Hippocampal formation (tissue), 2 donors: ENCODE measurements around the gene ULK2.
"Not testable (repeated sequence)": the region's sequence is repeated elsewhere in the genome, so short reads cannot be mapped to it uniquely, and the experiment has no call there.

Experiments
- DNase-seq, 2 donors: peaks; one replicate each; lab custom pipeline; 2025; lab: John Stamatoyannopoulos, UW

ULK2 gene

DNA sequence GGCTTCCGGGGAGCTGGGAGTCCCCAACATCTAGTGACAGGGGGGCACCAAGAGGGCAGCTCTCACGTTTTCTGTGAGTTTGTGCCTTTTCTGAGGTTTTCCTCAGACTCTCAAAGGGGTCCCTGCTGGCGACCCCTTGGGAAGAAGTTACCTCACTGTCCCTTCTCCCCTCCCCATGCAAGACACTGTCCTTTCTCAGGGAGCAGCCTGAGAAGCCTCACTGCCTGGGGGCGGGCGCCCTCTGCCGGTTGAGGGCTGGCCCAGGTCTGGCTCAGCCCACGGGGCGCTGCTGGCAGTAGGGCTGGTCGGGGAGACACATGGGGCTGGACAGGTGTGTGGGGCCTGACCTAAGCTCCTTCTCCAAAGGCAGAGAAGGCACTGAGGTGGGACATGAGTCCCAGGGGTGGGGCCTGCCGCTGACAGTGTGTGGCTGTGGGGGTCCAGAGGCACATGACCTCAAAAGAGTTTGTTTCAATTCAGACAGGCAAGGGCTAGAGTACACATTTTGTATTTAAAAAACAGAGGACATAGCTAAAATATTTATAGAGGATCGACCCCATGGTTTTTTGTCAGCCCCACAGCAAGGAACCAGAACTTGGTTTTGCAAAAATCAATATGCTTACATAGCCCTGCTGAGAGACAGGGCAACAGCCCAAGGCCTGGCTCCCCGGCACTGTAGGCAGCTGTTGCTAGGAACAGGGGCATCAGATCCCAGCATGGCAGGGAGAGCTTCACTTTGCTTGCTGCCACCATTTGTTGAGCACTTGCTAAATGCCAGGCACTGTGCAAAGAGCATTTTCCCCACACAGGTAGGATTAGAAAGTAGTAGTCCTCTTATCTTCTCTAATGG is 101.1 kb downstream of the ULK2 start:
- peak; percentile 55 to 64 for DNase-seq

DNA sequence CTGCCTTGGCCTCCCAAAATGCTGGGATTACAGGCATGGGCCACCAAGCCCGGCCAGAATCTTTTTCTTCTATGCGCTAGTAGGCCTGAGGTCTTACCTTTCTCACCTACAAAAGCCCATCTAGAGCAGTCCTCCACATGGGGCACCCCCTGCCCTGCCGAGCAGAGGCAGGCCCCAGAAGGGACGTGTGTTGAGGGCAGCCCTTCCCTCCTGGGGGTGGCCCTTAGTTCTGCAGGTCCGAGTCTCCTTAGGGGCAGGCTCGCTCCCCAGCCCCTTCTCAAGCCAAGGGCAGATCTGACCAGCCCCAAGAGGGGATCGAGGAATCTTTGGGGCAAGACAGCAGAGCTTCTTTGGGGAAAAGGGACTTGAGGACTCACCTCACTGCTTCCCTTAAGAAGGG is 101.7 kb downstream of the ULK2 start:
- no peak for DNase-seq

DNA sequence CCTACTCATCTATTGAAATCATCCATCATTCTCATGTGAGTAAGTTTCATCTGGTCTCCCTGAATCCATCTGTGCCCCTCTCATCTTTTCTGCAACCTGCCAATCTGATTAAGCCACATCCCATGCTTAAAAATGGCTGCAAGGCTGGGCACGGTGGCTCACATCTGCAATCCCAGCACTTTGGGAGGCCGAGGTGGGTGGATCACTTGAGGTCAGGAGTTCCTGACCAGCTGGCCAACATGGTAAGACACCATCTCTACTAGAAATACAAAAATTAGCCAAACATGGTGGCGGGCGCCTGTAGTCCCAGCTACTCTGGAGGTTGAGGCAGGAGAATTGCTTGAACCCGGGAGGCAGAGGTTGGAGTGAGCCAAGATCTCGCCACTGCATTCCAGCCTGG is 103.7 kb downstream of the ULK2 start:
- DNase-seq = not testable (repeated sequence)

DNA sequence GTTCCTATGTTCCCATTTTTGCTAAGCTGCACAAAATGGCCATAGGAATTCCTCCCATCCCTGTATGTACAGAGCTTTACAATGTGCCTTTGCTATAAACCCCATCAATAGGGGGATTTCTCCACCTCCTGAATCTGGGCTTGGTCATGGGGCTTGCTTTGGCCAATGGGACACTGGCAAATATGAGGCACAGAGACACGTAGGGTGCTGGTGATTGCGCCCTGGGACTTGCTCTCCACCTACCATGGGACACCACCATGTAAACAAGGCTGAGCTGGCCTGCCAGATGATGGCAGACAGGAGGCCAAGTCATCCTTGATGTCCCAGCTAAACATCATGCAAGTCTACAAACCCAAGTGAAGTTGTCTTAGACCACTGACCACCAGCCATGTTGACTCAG is 104.3 kb downstream of the ULK2 start:
- DNase-seq = no peak

DNA sequence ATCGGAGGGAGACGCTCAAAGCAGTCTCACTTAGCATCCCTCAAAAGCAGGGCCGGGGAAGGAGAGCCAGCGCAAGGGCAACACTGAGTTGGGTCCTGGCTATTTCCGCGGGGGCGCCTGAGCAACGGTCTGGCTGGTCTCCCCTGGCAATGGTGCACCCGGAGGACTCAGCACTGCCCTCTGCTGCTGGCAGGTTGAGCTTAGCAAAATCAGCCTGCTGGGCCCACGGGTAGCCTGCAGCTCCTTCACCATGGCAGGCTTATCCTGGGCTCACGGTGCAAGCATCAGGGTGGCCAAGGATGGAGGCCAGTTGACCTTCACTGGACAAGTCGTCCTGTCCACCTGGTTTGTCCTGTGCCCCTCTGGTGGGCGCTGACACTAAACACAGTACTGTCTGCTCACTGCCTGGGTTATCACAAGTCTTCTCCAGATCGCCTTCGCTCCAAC is 105.2 kb downstream of the ULK2 start:
- peak in 1 of 2 donors; percentile 57 for DNase-seq

DNA sequence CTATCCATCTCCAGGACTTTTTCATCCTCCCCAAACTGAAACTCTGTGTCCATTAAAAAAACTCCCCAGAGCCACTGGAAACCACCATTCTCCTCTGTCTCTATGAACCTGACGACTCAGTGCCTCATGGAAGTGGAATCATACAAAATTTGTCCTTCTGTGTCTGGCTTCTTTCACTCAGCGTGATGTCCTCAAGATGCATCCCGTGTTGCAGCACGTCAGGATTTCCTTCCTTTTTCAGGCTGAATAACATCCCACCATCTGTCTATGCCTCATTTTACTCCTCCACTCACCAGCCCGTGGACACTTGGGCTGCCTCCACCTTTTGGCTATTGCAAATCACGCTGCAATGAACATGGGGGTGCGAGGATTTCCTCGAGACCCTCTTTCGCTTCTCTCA is 107.0 kb downstream of the ULK2 start:
- DNase-seq = no peak

DNA sequence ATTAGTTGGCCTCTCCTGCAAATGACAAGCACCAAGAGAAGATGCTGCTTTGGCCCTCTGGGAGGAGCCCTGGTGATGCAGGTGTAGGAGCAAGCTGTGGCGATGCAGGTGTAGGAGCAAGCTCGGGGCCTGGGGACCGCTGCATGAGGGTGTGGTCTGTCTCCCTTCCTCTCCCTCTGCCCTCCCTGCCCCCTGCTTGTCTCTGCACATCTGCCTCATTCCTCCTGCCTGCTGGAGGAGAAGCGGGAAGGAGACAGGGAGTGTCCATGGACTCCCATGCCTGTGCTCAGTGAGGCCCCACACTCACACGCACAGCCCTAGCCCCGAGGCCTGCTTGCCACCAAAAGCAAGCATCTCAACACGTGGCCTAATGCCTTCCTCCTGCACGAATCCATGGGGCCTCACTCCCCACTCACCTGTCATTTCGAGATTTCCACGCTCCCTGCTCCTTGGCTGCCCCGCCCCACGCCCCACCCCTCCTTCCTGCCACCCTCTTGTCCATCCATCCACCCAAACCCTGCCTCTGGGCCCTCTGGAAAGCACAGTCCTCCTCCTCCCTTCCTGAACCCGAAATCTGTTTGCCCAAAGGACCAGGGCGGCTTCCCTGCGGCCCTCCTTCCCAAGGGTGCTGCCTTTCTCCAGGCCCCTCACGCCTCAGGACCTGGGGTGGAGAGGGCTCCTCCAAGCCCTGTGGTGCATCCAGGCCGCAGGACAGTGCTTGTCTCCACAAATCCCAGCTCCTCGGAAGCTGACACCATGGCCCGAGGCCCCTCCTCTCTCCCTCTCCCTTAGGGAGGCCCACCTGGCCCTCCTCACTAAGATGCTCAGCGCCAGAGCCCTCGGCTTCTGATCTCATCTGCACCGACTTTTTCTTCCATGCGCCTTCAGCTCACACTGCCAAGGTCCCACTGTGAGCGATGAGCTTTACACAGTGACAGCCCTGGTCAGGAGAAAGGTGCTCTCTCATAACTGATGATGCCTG is 107.9 kb downstream of the ULK2 start:
- no peak for DNase-seq

DNA sequence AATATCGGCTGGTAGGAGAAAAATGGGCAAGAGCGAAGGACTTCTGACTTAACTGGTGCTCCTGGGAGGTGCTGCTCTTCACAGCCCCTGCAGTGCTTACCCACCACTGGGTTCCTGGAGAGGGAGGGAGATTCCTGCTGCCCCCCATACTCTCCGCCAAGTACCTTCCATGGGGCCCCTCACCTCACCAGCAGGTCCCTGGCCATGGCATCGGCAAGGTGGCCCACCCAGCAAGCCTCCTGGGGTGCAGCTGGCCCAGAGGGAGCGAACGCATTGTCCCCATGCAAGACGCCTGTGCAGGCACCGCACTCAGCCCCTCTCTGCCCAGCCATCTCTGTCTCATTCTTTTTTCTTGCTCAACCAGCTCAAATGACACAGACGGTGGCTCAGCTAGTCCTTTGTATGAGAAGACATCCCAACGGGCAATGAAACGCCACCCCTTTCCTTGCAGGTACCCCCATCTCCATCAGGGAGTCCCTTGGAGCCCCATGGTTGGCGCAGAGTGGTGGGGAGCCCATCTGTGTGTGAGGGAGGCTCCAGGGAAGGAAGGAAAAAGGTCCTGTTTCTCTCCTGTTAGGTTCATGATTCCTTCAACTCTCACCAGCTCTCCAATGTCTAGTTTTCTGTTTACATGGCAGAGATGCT is 110.1 kb downstream of the ULK2 start:
- no peak for DNase-seq

DNA sequence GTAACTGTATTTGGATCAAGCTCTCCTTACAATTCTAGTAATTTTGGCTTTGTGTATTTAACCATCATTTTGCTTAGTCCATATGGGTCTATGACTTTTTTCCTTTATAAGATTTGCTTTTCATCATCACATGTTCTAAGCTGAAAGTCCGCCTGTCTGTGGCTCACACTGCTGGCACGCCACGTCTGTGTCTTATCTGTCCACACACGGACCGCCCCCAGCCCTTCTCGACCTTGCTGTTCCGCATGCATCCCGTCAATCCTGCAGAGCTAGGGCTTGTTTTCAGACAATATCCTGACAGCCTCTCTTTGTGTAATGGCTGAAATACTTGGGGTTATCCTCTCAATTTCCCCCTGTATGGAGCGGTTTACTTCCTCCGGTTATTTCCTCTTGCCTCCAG is 111.2 kb downstream of the ULK2 start:
- DNase-seq = no peak

DNA sequence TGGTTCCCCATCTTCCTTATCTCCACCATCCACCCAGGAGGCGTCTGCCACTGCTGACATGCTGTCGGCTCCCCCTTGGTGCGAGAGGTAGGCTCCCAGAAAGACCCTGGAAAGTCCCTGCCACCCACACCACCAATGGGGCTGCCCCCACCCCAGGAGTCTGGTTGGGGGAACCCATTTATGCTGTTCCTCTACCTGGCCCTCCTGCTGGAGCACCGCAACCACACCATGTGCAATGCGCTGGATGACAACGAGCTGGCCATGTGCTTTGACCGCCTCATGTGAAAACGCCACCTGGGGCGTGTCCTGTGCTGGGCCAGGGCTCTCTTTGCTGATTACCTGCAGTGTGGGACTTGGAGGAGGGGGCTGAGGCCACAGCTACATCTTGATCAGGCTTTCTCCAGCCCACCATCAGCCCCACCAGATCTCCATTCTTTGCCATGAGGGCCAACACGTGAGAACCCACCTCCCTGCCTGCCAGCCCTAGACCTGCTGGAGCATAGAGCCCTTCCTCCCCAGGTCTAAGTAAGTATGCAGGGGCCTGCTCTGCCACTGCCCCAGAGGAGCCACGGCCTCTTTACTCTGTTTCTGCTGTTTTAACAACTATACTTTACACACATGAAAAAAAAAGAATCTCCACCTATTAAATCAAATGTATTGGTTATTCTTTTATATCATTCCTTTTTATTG is 111.8 kb downstream of the ULK2 start:
- no peak for DNase-seq

DNA sequence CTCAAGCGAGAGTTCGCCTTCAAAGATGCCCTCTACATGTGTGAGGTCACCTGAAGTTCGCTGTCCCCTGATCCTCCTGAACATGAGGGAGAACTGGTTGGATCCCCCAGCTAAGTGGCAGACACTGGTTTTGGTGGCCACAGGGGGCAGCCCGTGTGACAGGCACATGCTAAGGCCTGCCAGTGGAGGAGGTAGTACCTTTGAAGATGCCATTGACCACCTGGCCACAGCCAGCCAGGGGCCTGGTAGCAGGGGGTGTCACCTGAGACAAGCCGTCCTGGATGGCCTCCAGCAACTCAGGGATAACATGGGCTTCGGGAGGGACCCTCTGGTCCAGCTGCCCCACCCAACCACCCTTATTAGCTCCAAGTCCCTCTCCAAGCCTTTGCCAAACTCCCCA is 112.3 kb downstream of the ULK2 start:
- no peak for DNase-seq

DNA sequence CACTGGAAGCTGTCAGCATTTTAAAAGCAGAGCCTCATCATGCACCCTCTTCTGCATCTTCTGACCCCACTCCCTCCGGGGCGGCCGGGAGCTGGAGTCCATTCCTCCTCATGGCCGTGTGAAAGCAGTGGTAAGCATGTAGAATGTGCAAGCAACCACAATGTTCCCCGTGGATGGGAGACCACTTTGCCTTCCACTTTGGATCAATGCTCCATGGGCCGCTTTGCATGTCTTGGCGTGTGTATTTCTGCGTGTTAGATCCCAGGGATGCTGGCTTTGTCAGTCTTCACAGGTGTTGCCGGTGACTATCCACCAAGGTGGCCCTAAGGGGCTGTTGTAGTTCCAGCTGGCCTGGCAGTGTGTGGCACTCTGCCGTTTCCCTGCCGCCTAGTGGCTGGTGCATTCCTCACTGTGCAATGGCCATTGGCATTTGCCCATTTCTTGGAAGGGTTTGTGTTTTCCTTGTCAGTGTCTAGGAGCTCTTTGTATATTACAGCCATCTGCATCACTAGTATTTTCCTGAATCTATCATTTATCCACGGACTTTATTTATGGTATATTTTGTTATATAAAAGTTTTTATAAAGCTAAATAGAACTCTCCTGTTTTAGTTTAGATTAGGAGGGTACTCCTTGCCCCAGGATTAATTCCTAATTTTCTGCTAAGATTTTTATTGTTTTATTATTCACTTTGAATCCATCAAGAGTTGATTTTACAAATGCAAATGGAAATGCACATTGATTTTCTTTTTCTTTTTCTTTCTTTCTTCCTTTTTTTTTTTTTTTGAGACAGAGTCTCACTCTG is 113.9 kb downstream of the ULK2 start:
- DNase-seq = peak; percentile 35 to 68

DNA sequence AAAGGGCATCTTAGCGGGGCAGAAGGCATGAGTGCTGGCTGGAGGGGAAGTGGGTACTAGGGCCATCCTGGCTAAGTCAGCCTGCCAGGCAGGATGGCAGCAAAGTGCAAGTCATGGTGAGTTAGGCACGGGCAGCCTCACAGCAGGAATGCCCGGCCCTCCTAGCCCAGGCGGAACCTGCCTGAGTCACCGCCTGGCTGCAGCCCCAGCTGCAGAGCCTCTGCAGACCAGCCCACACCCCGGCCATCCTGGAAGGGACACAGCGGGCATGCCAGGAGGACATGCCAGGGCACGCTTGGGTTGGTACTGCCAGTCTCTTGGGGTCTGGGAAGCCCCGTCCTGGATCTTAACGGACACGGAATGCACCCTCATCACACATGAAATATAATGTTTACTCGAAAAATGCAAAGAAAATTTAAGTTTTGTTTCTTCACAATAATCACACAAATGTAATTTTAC is 114.7 kb downstream of the ULK2 start:
- DNase-seq = peak; percentile 61 to 79

DNA sequence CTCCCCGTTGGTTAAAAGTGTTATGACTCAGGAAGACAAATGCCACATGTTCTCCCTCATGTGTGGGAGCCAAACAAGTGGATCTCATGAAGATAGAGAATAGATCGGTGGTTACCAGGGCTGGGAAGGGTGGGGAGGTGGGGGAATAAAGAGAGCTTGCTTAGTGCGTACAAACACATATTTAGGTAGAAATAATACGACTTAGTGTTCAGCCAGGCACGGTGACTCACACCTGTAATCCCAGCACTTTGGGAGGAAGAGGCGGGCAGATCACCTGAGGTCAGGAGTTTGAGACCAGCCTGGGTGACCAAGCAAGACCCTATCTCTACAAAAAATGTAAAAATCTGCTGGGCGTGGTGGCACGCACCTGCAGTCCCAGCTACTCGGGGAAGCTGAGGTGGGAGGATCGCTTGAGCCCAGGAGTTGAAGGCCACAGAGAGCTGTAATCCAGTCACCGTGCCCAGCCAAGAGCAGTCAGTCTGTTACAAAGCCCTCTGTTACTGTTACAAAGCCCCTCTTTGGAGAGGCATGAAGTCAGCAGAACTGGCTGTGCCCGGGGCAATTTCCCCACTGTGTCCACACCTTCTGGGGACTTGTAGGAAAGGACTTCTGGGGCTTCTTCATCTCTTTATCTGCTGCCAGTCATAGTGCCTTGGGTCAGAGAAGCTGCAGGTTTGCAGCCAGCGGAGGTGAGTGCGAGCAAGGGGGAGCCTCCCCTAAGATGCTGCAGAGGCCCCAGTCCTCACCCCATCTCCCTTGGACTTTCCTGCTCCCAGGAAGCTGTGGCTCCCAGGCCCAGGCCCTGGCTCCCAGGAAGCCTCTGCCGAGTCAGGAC is 115.3 kb downstream of the ULK2 start:
- peak in 1 of 2 donors; percentile 48 for DNase-seq

DNA sequence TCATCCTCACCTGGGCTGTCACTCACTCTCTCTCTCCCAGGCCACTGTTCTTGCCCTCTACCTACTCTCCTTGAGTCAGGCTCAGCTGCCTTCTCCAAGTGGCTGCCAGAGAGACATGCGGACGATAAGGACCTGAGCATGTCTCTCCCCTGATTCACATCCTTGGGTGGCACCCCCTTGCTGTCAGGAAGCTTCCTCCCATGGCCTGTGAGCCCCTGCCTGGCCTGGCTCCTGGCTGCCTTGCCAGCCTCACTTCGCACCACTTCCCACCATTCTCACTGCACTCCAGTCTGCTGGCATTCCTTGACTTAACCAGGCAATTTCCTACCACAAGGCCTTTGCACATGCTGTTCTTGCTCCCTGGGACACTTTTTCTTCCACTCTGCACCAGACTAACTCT is 116.9 kb downstream of the ULK2 start:
- DNase-seq = no peak

DNA sequence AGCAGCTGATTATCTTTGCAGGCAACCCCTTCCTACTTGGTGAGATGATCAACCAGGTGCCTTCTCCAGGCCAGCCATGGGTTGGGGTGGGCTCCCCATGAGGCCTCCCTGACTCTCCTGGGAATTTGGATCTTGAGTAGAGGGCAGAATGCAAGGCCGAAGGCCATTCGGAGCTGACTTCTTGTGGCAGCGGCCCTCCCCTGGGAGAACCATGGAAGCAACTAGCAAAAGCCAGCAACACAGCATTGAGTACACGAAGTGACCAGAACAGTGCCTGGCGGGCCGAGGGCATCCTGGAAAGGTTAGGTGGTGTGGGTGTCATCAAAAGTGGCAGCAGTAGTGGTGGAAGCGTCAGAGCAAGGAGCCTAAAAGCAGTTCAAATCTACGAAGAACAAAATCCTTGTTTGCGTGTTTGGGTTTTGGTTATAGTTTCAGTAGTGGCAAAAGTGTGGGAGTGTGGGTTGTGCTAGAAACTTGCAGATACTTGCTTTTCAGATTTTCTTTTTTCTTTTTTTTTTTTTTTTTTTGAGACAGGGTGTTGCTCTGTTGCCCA is 117.6 kb downstream of the ULK2 start:
- no peak for DNase-seq

DNA sequence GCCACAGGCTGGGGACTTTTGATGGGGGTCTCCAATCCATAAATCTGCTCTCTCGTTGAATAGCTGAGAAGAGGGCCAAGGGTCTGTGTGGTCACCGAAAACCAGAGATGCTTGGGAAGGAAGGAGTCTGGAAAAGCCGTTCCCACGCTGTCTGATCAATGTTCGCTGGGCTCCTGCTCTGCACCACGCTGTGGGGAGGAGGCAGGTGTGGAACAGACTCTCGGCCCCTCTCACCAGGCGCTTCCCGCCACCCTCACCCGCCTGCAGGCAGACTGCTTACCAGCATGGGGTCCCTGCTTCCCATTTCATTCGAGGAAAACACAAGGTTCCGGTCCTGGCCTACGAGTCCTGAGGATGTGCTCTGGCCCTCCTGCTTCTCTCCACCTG is 118.9 kb downstream of the ULK2 start:
- no peak for DNase-seq

DNA sequence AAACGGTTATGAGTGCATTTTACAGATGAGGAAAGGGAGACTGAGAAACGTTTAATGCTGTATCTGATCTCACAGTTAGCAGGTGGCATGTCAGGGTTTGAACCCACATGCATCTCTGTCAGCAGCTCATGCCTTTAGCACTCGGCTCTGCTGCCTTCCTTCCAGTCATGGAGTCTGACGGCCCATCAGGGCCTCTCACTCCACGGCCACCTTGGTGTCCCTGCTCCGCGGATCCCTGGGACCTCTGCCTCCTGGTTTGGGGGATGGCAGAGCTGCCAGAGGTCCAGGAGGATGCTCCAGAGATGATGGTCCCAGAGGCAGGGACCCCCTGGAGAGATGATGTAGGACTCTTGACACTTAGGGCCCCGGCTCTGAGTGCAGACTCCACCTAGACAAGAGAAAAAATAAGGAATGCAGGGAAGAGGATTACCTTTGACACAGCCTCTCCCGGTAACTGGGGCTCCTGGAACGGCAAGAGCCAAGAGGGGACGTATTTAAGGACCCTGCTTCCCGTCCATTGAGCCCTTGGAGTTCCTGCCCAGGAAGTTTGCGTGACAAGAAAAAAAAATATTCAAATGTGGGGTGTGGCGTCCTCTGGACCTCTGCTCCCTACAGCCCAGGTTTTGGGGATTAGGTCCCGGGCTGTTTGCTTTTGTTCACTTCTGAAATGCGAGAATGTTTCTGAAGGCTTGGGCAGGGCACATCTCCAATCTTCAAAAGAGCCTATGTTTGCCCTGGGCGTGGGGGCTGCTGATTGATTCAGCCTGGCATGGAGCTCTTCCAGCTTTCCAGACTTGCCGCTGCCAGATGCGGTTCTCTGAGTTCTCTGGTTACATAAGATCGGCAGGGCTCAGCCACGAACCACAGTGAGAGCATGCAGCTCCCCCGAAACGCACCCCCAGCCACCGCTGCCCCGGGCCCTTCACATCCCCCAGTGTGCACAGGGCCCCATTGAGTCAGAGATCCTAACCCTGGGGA is 119.6 kb downstream of the ULK2 start, which contains the start of gene ALDH3A1:
Gene ALDH3A1 (minus strand): TSS at position 470 of the 978 bp plus-strand sequence. CDS start 3,169 bp downstream, outside the sequence.
- peak in 1 of 2 donors; percentile 8 for DNase-seq
